ENCODE results near the gene BZW1. TPM values are rescaled to one million over a fixed set of nuclear protein-coding genes. Genes with fewer than 3 reads are reported as not detected.

BZW1 gene
- polyA plus RNA-seq, 5 donors, result 186 to 266 (median 222) TPM

GRCh38 chr2:200869014-200869413 is 57.3 kb downstream of the BZW1 start:
- no peak for DNase-seq

- DNase-seq, result no peak
These were observed 59.4 kb downstream of the BZW1 start for GRCh38 chr2:200871151-200871550.

- no peak for DNase-seq
These were observed 61.9 kb downstream of the BZW1 start for GRCh38 chr2:200873560-200873959.

Other genes with a start within 250 kb of the BZW1 start
- gene AOX1, start 225.9 kb upstream of the BZW1 start, polyA plus RNA-seq (ENCODE audit: insufficient read depth in 1 of 5, insufficient read length in 5 of 5, low replicate concordance in 1 of 5), result 10 to 100 TPM in 2 of 5 donors, 1 to 10 TPM in 3; 3.4 to 13.4 (median 9.3) TPM
- 100 to 1,000 TPM; 273 to 431 (median 361) TPM for gene CLK1, start 52.7 kb downstream of the BZW1 start, polyA plus RNA-seq (ENCODE audit: insufficient read depth in 1 of 5, insufficient read length in 5 of 5, low replicate concordance in 1 of 5)
- gene PPIL3, start 77.2 kb downstream of the BZW1 start, polyA plus RNA-seq (ENCODE audit: insufficient read depth in 1 of 5, insufficient read length in 5 of 5, low replicate concordance in 1 of 5), result 100 to 1,000 TPM in 1 of 5 donors, 10 to 100 TPM in 4; 62.6 to 120 (median 82.2) TPM
- 10 to 100 TPM; 27.3 to 36.2 (median 30.8) TPM for gene NIF3L1, start 77.5 kb downstream of the BZW1 start, polyA plus RNA-seq (ENCODE audit: insufficient read depth in 1 of 5, insufficient read length in 5 of 5, low replicate concordance in 1 of 5)
- gene ORC2, start 151.8 kb downstream of the BZW1 start, polyA plus RNA-seq (ENCODE audit: insufficient read depth in 1 of 5, insufficient read length in 5 of 5, low replicate concordance in 1 of 5), result 10 to 100 TPM; 24.3 to 45.5 (median 39.9) TPM

Measured in right lung (tissue), 5 donors.